ENCODE results near the gene RPS15. TPM values are rescaled to one million over a fixed set of nuclear protein-coding genes. Genes with fewer than 3 reads are reported as not detected.

RPS15 gene
- total RNA-seq, 5 donors from 2014 or later (not counting 1 experiment from before 2014, with no cell fraction given) = 1,731 to 2,353 (median 2,282) TPM

- ChIA-PET CTCF (interaction anchor here (0.5 to 1.1 kb wide), 2 partner anchors 10 to 424 kb away, joined by 3 to 8 read pairs; no protein-coding TSS in a partner anchor), POLR2A (interaction anchor here in 1 of 2 donors (0.6 kb wide), 1 partner anchor 351 kb away, joined by 6 read pairs; no protein-coding TSS in a partner anchor)
- DNase-seq = no peak
- Mint-ChIP-seq H3K27ac (peak overlapping the region; percentile 48 to 78), H3K4me1 (peaks cover 69 to 84% (median 84%) of the 10 kb centered on the region in 3 donors), H3K4me3 (peak overlapping the region in 2 of 3 donors; percentile 49 to 95), H3K9me3 (no peaks in the 10 kb centered on the region), H3K27me3 (no peaks in the 10 kb centered on the region), H3K36me3 (peaks cover 10% of the 10 kb centered on the region)
- Histone ChIP-seq H3K27ac (ENCODE audit: low read length) (no peak overlapping the region), H3K9me3 (no peaks in the 10 kb centered on the region), H3K4me1 (ENCODE audit: control insufficient read depth in 1 of 2, extremely low read depth in 1 of 2, insufficient read depth in 2 of 2, low read length in 2 of 2) (peaks cover 19 to 88% of the 10 kb centered on the region in 2 experiments), H3K4me3 (ENCODE audit: control insufficient read depth in 1 of 2, extremely low read depth in 1 of 2, low read length in 1 of 2) (no peak overlapping the region), H3K27me3 (replicated peaks in 1 of 2; ENCODE audit: control insufficient read depth in 2 of 2, extremely low read depth in 1 of 2, insufficient read depth in 2 of 2, low read length in 1 of 2) (no peaks in the 10 kb centered on the region), H3K36me3 (ENCODE audit: control insufficient read depth in 2 of 2, extremely low read depth in 1 of 2, insufficient read depth in 1 of 2, low read length in 1 of 2) (peaks cover 16 to 29% of the 10 kb centered on the region in 2 donors)
- WGBS (ENCODE audit: insufficient coverage) = 88% methylated on average over 15 of the region's 21 CpGs
- no peak for ATAC-seq (replicated peaks in 1 of 4)
Observed at GRCh38 chr19:1412323-1412923, 25.8 kb upstream of the RPS15 start.

- DNase-seq (no peak), ATAC-seq (replicated peaks in 1 of 4) (no peak)
- Mint-ChIP-seq H3K4me3 (peak overlapping the region in 1 of 3 donors; percentile 32), H3K27me3 (no peaks in the 10 kb centered on the region), H3K9me3 (no peaks in the 10 kb centered on the region), H3K36me3 (peaks cover 13% of the 10 kb centered on the region), H3K27ac (peak overlapping the region in 1 of 2 donors; percentile 58), H3K4me1 (peaks cover 73 to 88% (median 88%) of the 10 kb centered on the region in 3 donors)
- Histone ChIP-seq H3K27ac (ENCODE audit: low read length) (no peak overlapping the region), H3K9me3 (no peaks in the 10 kb centered on the region), H3K27me3 (replicated peaks in 1 of 2; ENCODE audit: control insufficient read depth in 2 of 2, extremely low read depth in 1 of 2, insufficient read depth in 2 of 2, low read length in 1 of 2) (no peaks in the 10 kb centered on the region), H3K36me3 (ENCODE audit: control insufficient read depth in 2 of 2, extremely low read depth in 1 of 2, insufficient read depth in 1 of 2, low read length in 1 of 2) (peaks cover 16 to 37% of the 10 kb centered on the region in 2 donors), H3K4me1 (ENCODE audit: control insufficient read depth in 1 of 2, extremely low read depth in 1 of 2, insufficient read depth in 2 of 2, low read length in 2 of 2) (peaks cover 19 to 94% of the 10 kb centered on the region in 2 experiments), H3K4me3 (ENCODE audit: control insufficient read depth in 1 of 2, extremely low read depth in 1 of 2, low read length in 1 of 2) (no peak overlapping the region)
- CTCF ChIA-PET = interaction anchor here (0.5 to 1.1 kb wide), 2 partner anchors 10 to 423 kb away, joined by 3 to 8 read pairs; no protein-coding TSS in a partner anchor
- POLR2A ChIA-PET = interaction anchor here in 1 of 2 donors (0.6 kb wide), 2 partner anchors 352 to 736 kb away, joined by 4 to 6 read pairs; no protein-coding TSS in a partner anchor
- WGBS (ENCODE audit: insufficient coverage) = 76% methylated on average over 22 of the region's 36 CpGs
Observed at GRCh38 chr19:1412995-1413800, 25.0 kb upstream of the RPS15 start.

GRCh38 chr19:1416014-1416841, 22.0 kb upstream of the RPS15 start:
- H3K27me3 ChIP-seq (replicated peaks in 1 of 2; ENCODE audit: control insufficient read depth in 2 of 2, extremely low read depth in 1 of 2, insufficient read depth in 2 of 2, low read length in 1 of 2) = no peaks in the 10 kb centered on the region
- peaks cover 5 to 68% of the 10 kb centered on the region in 2 experiments for H3K4me1 ChIP-seq (ENCODE audit: control insufficient read depth in 1 of 2, extremely low read depth in 1 of 2, insufficient read depth in 2 of 2, low read length in 2 of 2)
- H3K27ac ChIP-seq (ENCODE audit: low read length) = peak overlapping the region; percentile 16
- DNase-seq = no peak
- peaks cover 39 to 57% of the 10 kb centered on the region in 2 donors for H3K36me3 ChIP-seq (ENCODE audit: control insufficient read depth in 2 of 2, extremely low read depth in 1 of 2, insufficient read depth in 1 of 2, low read length in 1 of 2)
- peaks cover 47 to 64% (median 62%) of the 10 kb centered on the region in 3 donors for H3K4me1 Mint-ChIP-seq
- peak overlapping the region; percentile 44 to 59 for H3K27ac Mint-ChIP-seq
- ChIA-PET CTCF (no interaction called here), POLR2A (no interaction called here)
- H3K9me3 ChIP-seq = no peaks in the 10 kb centered on the region
- no peaks in the 10 kb centered on the region for H3K27me3 Mint-ChIP-seq
- no peaks in the 10 kb centered on the region for H3K9me3 Mint-ChIP-seq
- H3K36me3 Mint-ChIP-seq = peaks cover 20% of the 10 kb centered on the region
- peak overlapping the region in 2 of 3 donors; percentile 9 to 43 for H3K4me3 Mint-ChIP-seq
- no peak for ATAC-seq (replicated peaks in 1 of 4)
- WGBS (ENCODE audit: insufficient coverage) = 89% methylated on average over 18 of the region's 28 CpGs
- no peak overlapping the region for H3K4me3 ChIP-seq (ENCODE audit: control insufficient read depth in 1 of 2, extremely low read depth in 1 of 2, low read length in 1 of 2)

- Mint-ChIP-seq H3K27me3 (no peaks in the 10 kb centered on the region), H3K4me1 (peaks cover 37 to 55% (median 53%) of the 10 kb centered on the region in 3 donors), H3K4me3 (peak overlapping the region in 1 of 3 donors; percentile 27), H3K36me3 (peaks cover 21% of the 10 kb centered on the region), H3K9me3 (no peaks in the 10 kb centered on the region), H3K27ac (no peak overlapping the region)
- Histone ChIP-seq H3K36me3 (ENCODE audit: control insufficient read depth in 2 of 2, extremely low read depth in 1 of 2, insufficient read depth in 1 of 2, low read length in 1 of 2) (peaks cover 44 to 64% of the 10 kb centered on the region in 2 donors), H3K4me1 (ENCODE audit: control insufficient read depth in 1 of 2, extremely low read depth in 1 of 2, insufficient read depth in 2 of 2, low read length in 2 of 2) (peaks cover 0 to 58% of the 10 kb centered on the region in 2 experiments), H3K4me3 (ENCODE audit: control insufficient read depth in 1 of 2, extremely low read depth in 1 of 2, low read length in 1 of 2) (no peak overlapping the region), H3K27ac (ENCODE audit: low read length) (no peak overlapping the region), H3K27me3 (replicated peaks in 1 of 2; ENCODE audit: control insufficient read depth in 2 of 2, extremely low read depth in 1 of 2, insufficient read depth in 2 of 2, low read length in 1 of 2) (no peaks in the 10 kb centered on the region), H3K9me3 (no peaks in the 10 kb centered on the region)
- DNase-seq (no peak), ATAC-seq (replicated peaks in 1 of 4) (no peak)
- ChIA-PET POLR2A (no interaction called here), CTCF (no interaction called here)
- 91% methylated on average over 21 of the region's 21 CpGs for WGBS (ENCODE audit: insufficient coverage)
Observed at GRCh38 chr19:1417145-1417544, 21.1 kb upstream of the RPS15 start.

- POLR2A ChIA-PET = no interaction called here
- 86% methylated on average over 10 of the region's 30 CpGs for WGBS (ENCODE audit: insufficient coverage)
- CTCF ChIA-PET = no interaction called here
- H3K4me3 Mint-ChIP-seq = peak overlapping the region in 1 of 3 donors; percentile 27
- no peak overlapping the region for H3K4me3 ChIP-seq (ENCODE audit: control insufficient read depth in 1 of 2, extremely low read depth in 1 of 2, low read length in 1 of 2)
- peaks cover 27% of the 10 kb centered on the region for H3K36me3 Mint-ChIP-seq
- no peaks in the 10 kb centered on the region for H3K9me3 Mint-ChIP-seq
- H3K27ac ChIP-seq (ENCODE audit: low read length) = no peak overlapping the region
- peaks cover 0 to 51% of the 10 kb centered on the region in 2 experiments for H3K4me1 ChIP-seq (ENCODE audit: control insufficient read depth in 1 of 2, extremely low read depth in 1 of 2, insufficient read depth in 2 of 2, low read length in 2 of 2)
- H3K4me1 Mint-ChIP-seq = peaks cover 36 to 49% (median 49%) of the 10 kb centered on the region in 3 donors
- H3K9me3 ChIP-seq = no peaks in the 10 kb centered on the region
- DNase-seq (no peak), ATAC-seq (replicated peaks in 1 of 4) (no peak)
- H3K27me3 Mint-ChIP-seq = no peaks in the 10 kb centered on the region
- H3K27ac Mint-ChIP-seq = no peak overlapping the region
- peaks cover 43 to 67% of the 10 kb centered on the region in 2 donors for H3K36me3 ChIP-seq (ENCODE audit: control insufficient read depth in 2 of 2, extremely low read depth in 1 of 2, insufficient read depth in 1 of 2, low read length in 1 of 2)
- no peaks in the 10 kb centered on the region for H3K27me3 ChIP-seq (replicated peaks in 1 of 2; ENCODE audit: control insufficient read depth in 2 of 2, extremely low read depth in 1 of 2, insufficient read depth in 2 of 2, low read length in 1 of 2)
Observed at GRCh38 chr19:1417681-1418495, 20.3 kb upstream of the RPS15 start.
